ENCODE results near the gene ANXA8.

GRCh38 chr10:47421057-47421952, 62.6 kb downstream of the ANXA8 start:
- no peak for TF ChIP-seq CTCF (IDR thresholded peaks at IDR 0.05; ENCODE audit: low read depth, low read length, missing input control)
- no peak for TF ChIP-seq ZBTB33 (IDR thresholded peaks at IDR 0.05)
- no peak for TF ChIP-seq YY1 (IDR thresholded peaks at IDR 0.05)
- no peak for TF ChIP-seq RXRA (IDR thresholded peaks at IDR 0.05)
- TF ChIP-seq, protein P1, sequence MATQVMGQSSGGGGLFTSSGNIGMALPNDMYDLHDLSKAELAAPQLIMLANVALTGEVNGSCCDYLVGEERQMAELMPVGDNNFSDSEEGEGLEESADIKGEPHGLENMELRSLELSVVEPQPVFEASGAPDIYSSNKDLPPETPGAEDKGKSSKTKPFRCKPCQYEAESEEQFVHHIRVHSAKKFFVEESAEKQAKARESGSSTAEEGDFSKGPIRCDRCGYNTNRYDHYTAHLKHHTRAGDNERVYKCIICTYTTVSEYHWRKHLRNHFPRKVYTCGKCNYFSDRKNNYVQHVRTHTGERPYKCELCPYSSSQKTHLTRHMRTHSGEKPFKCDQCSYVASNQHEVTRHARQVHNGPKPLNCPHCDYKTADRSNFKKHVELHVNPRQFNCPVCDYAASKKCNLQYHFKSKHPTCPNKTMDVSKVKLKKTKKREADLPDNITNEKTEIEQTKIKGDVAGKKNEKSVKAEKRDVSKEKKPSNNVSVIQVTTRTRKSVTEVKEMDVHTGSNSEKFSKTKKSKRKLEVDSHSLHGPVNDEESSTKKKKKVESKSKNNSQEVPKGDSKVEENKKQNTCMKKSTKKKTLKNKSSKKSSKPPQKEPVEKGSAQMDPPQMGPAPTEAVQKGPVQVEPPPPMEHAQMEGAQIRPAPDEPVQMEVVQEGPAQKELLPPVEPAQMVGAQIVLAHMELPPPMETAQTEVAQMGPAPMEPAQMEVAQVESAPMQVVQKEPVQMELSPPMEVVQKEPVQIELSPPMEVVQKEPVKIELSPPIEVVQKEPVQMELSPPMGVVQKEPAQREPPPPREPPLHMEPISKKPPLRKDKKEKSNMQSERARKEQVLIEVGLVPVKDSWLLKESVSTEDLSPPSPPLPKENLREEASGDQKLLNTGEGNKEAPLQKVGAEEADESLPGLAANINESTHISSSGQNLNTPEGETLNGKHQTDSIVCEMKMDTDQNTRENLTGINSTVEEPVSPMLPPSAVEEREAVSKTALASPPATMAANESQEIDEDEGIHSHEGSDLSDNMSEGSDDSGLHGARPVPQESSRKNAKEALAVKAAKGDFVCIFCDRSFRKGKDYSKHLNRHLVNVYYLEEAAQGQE (IDR thresholded peaks at IDR 0.05): no peak
